HG02884 (cell line): ENCODE results near the gene PHACTR3.
"Not testable (repeated sequence)": the region's sequence is repeated elsewhere in the genome, so short reads cannot be mapped to it uniquely, and the experiment has no call there.

Experiments used
- ATAC-seq: cut with Tn5 transposase; IDR thresholded peaks from one replicate; pipeline ENCODE4 v1.9.1; 2021; ENCODE audit warnings: mild to moderate bottlenecking, moderate library complexity; ENCODE audit not compliant: unreplicated experiment

Gene PHACTR3

DNA sequence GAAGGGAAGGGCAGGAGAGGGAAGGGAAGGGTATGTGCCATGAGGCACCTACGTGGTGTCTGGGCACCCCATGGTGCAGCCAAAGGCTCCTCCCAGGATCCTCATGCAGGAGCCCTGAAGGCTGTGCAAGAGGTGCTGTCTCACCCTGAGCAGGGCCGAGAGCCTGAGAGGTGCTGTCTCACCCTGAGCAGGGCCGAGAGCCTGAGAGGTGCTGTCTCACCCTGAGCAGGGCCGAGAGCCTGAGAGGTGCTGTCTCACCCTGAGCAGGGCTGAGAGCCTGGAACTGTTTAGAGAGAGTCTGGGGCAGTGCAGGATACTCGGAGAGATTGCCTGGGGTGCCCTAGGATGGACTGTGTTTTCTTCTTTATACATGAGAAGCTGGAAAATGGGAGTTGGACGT lies 14.2 kb downstream of the PHACTR3 start:
- not testable (repeated sequence) for ATAC-seq

GRCh38 chr20:59620860-59621505 lies 16.6 kb downstream of the PHACTR3 start:
- no peak for ATAC-seq

GRCh38 chr20:59622496-59622895 lies 18.2 kb downstream of the PHACTR3 start:
- no peak for ATAC-seq

DNA sequence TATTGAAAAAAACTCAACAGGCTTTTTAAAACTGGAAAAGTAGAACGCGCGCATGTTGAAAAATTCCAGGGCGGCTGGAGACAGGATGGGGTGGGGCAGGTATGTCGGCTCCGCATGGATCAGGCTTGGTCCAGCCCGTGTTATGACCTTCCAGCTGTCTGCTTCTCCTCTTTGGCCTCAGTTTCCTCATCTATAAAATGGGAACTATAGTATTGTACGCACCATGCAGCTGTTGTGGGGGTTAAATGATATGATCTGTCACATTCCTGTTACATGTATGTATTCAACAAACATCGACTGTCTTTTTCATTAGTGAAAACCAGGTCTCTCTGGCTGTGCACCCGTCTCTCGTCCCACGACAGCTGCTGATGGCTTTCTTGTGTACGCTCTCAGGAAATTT lies 18.8 kb downstream of the PHACTR3 start:
- ATAC-seq, result no peak

GRCh38 chr20:59623583-59623982 lies 19.2 kb downstream of the PHACTR3 start:
- no peak for ATAC-seq

DNA sequence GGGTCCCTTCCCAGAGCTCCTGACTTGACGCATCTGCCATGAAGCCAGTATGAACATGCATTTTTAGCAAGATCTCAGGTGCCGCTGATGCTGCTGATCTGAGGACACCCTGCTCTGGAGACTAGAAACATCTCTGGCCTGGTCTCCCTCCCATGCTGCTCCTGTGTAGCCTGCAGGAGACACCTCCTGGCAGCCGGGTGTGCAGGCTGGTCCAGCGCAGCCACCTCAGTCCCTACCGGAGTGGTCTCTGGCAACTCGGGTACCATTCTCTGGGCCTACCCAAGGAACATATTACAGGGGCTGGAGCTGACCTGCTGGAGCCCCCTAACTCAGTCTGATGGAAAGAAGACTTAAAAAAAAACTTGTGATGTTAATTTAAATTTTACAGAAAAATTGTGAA lies 20.1 kb downstream of the PHACTR3 start:
- no peak for ATAC-seq

DNA sequence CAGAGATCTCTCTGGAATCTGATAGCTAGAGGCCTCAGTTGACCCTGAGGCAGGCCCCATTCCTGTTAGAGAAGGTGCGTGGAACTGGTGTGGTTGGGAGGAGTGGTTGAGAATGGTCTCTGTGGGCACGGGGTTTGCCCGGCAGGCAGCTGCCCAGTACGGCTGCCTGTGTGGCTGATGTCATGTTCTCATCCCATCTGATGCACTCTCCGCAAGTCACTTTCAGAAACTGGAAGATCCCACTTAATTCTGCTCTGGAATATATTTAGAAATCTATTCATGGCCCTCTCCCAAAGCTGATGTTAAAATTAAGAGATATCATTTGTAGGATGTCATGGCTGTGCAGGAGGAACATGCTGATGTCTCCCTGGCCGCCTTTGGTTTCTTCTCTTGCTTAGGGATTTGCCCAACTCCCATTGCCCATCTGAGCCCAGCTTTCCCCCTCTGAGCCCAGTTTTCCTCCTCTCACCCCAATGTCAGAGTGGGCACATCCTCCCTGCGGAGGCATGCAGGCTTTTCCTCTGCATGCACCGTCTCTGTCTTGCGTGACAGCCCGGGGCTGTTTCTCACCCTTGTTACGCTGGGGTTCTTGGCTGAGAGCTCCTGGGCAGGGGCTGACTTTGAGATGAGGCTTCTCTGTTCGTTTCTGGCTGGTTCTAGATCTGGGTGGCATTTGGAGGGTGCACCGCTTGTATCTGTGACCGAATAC lies 21.0 kb downstream of the PHACTR3 start:
- ATAC-seq, result no peak

DNA sequence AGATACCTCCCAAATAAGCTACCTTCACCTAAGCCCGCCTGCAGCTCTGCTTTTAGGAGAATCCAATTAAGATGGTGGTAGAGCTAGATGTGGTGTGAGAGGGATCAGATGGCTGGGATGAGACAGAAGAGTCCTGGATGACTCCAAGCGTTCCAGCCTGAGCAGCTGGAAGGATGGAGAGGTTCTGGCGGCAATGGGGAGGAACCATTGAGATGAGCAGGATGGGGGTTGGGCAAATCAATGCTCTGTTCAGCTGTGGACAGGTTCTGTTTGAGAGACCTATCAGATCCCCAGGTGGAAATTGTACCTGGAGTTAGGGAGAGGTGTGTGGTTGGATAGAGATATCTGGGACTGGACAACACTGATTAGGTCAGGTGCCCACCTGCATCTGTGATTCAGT lies 23.0 kb downstream of the PHACTR3 start:
- no peak for ATAC-seq

DNA sequence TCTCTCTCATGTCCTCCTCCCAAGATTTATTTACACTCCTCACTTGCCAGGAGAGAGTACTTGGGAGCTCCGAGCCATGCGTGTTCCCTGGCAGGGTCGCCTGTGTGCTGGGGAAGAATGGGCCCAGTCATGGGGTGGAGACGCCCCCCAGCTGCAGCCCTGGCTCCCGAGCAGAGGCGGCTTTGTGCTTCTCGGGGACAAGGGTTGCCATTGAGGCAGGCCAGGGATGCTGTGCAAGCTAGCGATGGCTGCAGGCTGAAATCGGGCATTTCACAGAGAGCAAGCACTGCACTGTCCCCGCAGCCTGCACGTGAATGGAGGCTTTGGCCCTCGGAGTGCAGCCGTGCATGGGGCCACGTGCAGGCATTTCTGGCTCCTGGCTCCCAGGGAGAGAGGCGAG lies 23.8 kb downstream of the PHACTR3 start:
- no peak for ATAC-seq

DNA sequence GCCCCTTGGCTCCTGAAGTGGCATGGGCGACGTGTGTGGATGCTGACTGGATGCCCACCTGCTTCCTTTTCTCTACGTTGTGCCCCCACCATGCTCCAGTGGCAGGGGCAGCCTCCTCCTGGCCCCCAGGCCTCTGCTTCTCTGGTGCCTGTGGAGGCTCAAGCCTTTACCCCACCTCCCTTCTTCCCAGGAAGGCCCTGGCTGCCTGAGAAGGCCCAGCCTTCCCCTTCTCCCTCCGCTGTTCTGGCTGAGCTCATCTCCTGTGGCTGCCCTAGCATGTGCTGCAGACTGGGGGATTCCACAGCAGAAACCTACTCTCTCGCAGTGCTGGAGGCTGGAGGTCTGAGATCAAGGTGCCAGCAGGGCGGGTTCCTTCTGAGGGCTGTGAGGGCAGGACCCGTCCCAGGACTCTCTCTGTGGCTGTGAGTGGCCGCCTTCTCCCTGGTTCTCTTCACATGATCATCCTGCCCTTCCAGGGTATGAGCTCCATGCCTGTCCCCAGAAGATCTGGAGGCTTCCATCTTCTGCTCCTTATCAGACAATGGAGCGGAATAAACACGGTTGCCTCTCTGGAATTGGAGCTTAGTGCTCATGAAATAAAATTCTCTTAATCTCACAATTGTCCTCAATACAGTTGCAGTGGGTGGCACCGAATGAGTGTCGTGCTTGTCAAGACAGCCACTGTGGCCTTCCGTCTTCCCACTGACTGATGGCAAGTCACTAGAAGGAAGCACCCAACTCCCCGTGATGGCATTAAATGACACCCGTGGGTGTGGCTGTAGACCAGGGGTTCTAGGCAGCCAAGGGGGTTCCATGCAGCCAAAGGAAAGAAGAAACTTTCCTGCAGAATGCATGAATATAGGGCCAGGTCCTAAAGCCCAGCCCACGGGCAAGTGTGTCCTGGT lies 25.1 kb downstream of the PHACTR3 start:
- ATAC-seq, result no peak

DNA sequence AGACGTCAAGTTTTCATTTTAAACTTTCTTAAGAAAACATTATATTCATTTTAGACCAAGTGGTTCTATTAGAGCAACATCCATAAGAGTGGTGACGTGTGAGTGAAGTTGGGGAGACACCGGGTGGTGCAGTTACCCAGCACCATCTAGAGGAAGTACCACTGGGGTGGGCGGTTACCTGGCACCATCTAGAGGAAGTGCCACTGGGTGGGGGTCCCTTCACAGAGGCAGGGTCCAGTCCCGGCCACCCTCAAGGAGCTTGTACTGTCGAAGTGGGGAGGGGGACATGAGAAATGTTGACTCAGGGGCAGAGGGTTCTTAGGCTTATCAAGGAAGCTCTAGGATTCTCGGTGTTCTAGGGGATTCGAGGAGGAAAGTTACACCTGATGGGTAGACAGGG lies 26.2 kb downstream of the PHACTR3 start:
- no peak for ATAC-seq

DNA sequence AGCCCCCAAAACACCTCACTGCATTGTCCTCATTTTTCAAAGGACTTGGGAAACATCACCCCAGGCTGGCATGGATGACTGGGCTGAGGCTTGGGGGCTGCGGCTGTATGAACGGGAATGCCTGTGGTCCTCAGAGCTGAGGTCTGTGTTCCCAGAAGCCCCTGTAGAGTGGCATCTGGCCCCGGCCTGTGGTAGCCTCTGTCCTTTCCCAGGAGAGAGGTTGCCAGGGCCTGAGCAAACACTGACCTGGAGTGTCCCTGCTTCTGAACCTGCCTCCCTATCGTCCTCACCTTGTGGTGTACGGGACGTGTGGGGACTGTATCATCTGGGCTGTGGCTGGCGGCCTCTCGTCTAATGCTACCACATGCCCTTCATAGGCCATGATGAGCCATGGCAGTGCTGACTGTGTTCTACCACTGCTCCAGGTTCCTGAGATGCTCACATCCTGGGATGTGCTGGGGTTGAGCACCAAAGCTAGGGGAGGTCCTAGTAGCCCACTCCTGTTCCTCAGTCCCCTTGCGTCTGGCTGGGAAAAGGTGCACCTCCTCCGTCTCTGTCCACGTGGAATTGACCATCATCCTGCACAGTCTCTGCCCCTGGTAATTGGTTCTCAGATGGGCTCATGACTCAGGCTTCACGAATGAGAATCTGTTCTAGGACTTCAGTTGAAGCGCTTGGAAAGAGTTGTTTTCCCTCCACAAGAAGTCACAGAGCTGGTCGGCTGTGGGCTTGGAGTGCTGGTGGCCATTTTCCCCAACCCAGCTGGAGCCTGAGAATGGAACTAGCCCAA lies 27.6 kb downstream of the PHACTR3 start:
- no peak for ATAC-seq

DNA sequence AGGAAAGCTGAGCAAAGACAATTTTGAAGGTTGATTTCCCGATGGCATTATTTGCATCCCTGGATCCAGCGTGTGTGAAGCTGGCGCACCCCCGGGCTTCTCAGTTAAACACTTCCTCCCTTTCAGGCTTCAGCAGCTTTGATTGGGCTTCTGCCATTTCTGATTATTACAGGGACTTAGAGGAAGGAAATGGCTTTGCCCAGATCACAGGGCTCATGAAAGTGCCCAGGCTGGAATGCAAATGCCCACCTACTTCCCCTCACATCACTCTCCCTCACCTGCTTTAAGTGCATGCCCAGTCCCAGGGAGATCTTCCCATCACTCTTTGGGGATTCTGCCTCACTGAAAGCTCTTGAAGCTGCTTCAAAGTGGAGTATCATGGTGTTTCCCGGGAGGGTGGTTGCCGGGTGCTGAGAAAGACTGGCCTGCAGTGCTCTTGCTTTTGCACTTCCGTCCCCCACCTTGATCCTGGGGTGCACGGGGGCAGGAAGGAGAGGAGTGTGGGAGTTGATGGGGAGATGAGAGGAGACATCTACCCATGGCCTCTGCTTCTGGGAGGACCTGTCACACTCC lies 28.3 kb downstream of the PHACTR3 start:
- ATAC-seq, result no peak

DNA sequence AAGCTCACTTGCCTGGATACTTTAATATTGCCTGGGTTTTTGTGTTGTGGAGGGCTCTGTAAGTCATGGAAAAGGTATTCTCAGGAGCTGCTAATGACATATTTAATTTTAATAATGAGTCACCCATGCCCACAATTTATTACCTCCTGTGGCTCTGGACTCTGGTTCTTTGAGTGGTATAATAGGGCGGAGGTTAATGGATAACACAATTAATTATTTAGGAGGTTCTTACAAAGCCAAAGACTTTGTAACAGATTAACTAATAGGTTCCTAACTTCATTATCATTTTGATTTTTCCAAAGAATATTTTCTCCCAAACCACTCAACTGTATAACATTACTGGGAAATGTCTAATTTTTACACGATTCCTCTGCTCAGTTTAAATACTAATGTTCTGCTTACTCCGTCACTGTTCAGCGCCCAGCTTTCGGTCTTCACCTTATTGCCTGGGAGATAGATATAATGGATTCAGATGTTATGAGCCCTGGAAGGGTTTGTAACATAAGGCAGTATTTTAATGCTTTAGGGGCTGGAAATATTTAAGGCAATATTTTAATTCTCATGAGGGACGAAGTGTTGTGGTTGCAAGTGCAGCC lies 29.4 kb downstream of the PHACTR3 start:
- ATAC-seq, result no peak

DNA sequence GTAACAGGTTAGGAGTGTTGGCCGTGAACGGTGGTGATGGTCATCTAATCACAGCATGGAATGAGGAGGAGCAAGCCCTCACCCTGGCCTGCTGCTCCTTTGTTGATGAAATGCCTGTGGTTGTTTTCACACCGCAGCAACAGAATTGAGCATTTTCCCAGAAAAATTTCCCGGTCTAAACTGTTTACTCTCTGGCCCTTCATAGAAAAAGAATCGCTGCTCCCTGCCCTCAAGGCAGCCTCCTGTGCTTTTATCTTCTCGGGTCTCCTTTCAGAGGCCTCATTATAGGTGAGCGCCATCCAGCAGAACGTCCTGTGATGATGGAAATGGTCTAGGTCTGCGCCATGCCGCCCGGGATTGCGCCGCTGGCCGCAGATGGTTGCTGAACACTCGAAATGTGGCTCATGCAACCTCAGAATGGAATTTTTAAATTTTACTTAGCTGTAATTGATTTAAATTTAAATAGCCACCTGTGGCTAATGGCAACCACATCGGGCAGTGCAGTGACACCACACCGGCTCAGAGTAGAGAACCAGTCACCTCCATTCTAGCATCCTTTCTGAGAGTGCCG lies 30.2 kb downstream of the PHACTR3 start:
- no peak for ATAC-seq

DNA sequence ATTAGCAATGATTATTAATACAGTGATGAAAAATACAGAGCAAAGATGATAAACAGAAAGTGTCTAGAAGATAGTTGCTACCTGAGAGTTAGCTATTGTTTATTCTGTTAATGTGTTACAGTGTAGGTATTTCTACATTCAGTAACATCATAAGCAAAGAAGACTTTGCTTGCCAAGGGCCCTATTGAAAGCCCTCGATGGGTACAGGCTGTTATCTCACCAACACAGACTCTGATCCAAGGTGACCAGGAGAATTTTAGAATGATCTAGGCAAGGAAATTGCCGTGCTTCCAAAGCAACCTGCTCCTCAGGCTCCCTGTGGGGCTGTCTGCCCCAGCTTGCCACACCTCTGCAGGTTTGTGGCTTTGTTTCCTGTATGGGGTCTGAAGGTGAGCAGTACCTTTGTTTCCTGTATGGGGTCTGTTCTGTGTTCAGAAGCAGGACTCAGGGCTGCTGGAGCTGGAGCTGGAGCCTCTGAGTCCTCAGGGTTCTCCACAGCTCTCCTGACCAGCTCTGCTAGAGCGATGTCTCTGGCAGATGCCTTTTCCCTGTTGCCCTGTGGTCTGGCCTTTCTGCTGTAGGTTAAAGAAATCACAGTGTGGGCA lies 32.5 kb downstream of the PHACTR3 start:
- no peak for ATAC-seq

DNA sequence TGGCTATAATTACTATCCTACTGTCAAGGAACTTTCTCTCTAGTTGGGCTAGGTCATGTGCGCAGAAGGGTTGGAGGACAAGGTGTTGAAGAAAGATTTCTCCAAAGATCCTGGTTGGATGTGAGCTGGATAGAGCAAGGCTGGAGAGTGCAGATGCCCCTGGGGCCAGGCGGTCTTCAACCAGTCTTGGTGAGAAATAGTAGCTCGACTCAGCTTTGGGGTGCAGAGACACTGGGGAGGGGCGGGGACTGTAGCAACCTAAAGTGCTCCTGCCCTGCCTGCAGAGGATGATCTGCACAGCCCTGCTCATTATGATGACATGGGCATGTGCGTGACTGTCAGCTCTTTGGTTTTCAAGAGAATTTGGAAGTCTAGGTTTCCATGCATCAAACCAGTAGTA lies 35.9 kb downstream of the PHACTR3 start:
- ATAC-seq, result no peak

- no peak for ATAC-seq
These were observed 39.3 kb downstream of the PHACTR3 start for GRCh38 chr20:59643615-59644061.

GRCh38 chr20:59644371-59644939 lies 40.1 kb downstream of the PHACTR3 start:
- ATAC-seq, result no peak
